DMS79 (cell line): ENCODE data around the gene SIK1.
A peak's percentile ranks its signal among the peaks of the same experiment; 100 is the strongest.

ENCODE experiments used
- DNase-seq: peaks from one replicate; lab custom pipeline; 2025; lab: John Stamatoyannopoulos, UW

SIK1 gene

DNA sequence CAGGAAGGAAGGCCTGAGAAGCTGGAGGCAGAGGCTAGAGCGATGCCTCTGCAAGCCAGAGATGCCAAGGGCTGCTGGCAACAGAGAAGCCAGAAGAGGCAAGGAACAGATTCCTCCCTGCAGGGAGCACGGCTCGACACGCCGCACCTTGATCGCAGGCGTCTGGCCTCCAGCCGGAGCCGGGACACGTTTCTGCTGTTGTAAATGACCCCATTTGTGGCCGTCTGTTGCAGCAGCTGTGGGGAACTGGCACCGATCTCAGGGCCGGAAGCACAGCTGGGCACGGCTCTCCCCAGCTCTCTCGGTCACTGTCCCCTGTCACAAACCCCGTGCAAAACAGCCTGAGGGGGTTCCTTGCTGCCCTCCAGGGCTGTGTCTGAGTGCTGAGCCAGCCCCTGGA lies 59.6 kb downstream of the SIK1 start:
- DNase-seq, result no peak

- no peak for DNase-seq
Measured at GRCh38 chr21:43366656-43367055, 60.3 kb downstream of the SIK1 start.

DNA sequence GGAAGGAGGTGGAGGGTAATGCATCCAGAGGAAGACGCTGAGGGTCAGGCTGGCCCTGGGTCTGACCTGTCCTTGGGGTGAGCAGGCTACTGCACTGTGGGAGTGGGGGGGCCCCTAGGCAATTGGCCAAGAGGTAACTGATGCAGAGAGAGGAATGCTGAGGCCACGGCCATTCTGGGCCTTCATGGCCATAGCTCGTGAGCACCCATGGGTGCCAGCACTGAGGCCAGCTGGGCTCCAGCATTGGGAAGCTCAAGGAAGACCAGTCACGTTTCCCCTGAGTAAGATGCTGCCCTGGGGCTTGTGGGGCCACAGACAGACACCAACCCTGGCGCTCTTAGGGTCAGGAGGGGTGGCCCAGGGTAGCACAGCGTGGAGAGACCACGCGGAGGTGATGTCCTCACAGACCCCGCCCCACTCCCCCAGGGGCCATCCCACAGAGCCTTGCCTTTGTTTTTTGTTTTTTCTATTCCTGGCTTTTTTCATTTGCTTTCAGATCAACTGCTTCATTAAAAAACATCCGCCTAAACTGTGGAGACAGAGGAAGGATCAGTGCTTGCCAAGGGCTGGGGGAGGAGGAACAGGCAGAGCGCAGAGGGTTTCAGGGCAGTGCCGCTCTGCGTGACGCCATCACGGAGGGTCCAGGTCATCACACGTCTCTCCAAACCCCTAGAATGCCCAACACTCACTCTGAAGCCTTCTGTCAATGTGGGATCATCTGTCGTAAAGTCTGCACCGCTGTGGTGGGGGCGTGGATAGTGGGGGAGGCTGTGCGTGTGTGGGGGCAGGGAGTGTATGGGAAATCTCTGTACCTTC lies 61.1 kb downstream of the SIK1 start:
- DNase-seq, result no peak

- peak; percentile 97 for DNase-seq
Measured at GRCh38 chr21:43364851-43365424, 62.0 kb downstream of the SIK1 start.
